Sigmoid colon (tissue), 7 donors: ENCODE data around the gene CDK16. TPM values are rescaled to one million over a fixed set of nuclear protein-coding genes. Genes with fewer than 3 reads are reported as not detected.

Experiments used
- DNase-seq: peaks from one replicate; pipeline ENCODE4 v3.0.0-alpha.2; 2019
- H3K27ac ChIP-seq, 4 donors: fragments of 200-600 bp; sonication (generic); one replicate each; pipeline ENCODE4 v1.5.1; 2016 to 2019; ENCODE audit warnings: mild to moderate bottlenecking in 1 of 4
- H3K27me3 ChIP-seq, 3 donors: fragments of 200-600 bp; sonication (generic); one replicate each; pipeline ENCODE4 v1.5.1; 2019; ENCODE audit warnings: mild to moderate bottlenecking in 1 of 3
- H3K36me3 ChIP-seq, 4 donors: fragments of 200-600 bp; sonication (generic); one replicate each; pipeline ENCODE4 v1.5.1; 2016 to 2019
- H3K4me1 ChIP-seq, 4 donors: fragments of 200-600 bp; sonication (generic); one replicate each; pipeline ENCODE4 v1.5.1; 2017 to 2019
- H3K4me3 ChIP-seq, 4 donors: fragments of 200-600 bp; sonication (generic); one replicate each; pipeline ENCODE4 v1.5.1; 2017 to 2019; ENCODE audit warnings: mild to moderate bottlenecking in 2 of 4, moderate library complexity in 1 of 4
- H3K9me3 ChIP-seq, 4 donors: fragments of 200-600 bp in 3 of 4; sonication (generic) in 3 of 4; one replicate each; pipeline versions ENCODE4 v1.5.1 to v1.6.1; 2013 to 2019
- CTCF ChIP-seq, 4 experiments: fragments of 450-650 bp in 3 of 4; fragments of 200-600 bp in 1 of 4; IDR thresholded peaks; one replicate each; pipeline ENCODE4 v1.5.1; 2016 to 2019; ENCODE audit warnings: antibody characterized with exemption in 4 of 4, mild to moderate bottlenecking in 3 of 4, moderate library complexity in 2 of 4
- EP300 ChIP-seq, 4 donors: sonication (generic); formaldehyde crosslinking; IDR thresholded peaks; one replicate each; pipeline ENCODE4 v1.6.1; 2017; ENCODE audit warnings: antibody characterized with exemption in 4 of 4
- POLR2A ChIP-seq, 2 donors: fragments of 450-650 bp; IDR thresholded peaks; one replicate each; pipeline ENCODE4 v1.6.1; 2016; ENCODE audit warnings: antibody characterized with exemption in 2 of 2, mild to moderate bottlenecking in 2 of 2, moderate library complexity in 2 of 2
- POLR2AphosphoS5 ChIP-seq, 4 donors: sonication (generic); formaldehyde crosslinking; IDR thresholded peaks; one replicate each; pipeline ENCODE4 v1.6.1; 2017; ENCODE audit warnings: antibody characterized with exemption in 4 of 4
- WGBS, 2 donors: extraction: QIAGEN DNeasy Blood & Tissue Kit; methylation state at CpG; one replicate each; pipeline ENCODE4 v1.1.7; 2013; 5-methylcytosine and 5-hydroxymethylcytosine counted together
- intact Hi-C: fragments of 100-400 bp; cut with DNase I; formaldehyde crosslinking; loops from one replicate; pipeline ENCODE4 v1.15.1; 2023
- polyA plus RNA-seq, 3 donors: library from polyadenylated mRNA; stranded (reverse); fragments of 200-250 nt; gene quantifications; one replicate each; pipeline ENCODE4 v1.2.3, GENCODE V29; 2013
- total RNA-seq, 4 donors: library from RNA; depleted of rRNA; stranded (reverse); fragments of >200 nt; gene quantifications; one replicate each; pipeline ENCODE4 v1.1.0, GENCODE V29; 2016
- donor health status: healthy with polysubstance abuse.
- donor health status: Bipolar disorder and iron deficiency.
- donor health status: healthy.

The CDK16 gene
- total and polyA plus RNA-seq, 7 donors, result 35.4 to 64.6 (median 46.3) TPM

- Histone ChIP-seq H3K4me1 (peaks cover 0 to 24% (median 11%) of the 10 kb centered on the region in 4 donors), H3K9me3 (no peaks in the 10 kb centered on the region), H3K4me3 (no peak overlapping the region), H3K27me3 (no peaks in the 10 kb centered on the region), H3K27ac (no peak overlapping the region), H3K36me3 (peaks cover 19 to 49% (median 33%) of the 10 kb centered on the region in 4 donors)
- TF ChIP-seq POLR2A (IDR thresholded peaks at IDR 0.05) (no peak), EP300 (IDR thresholded peaks at IDR 0.05) (no peak), CTCF (IDR thresholded peaks at IDR 0.05) (no peak), POLR2AphosphoS5 (IDR thresholded peaks at IDR 0.05) (no peak)
- whole genome bisulfite sequencing, 2 donors, result 81 to 91% methylated on average over 10 of the region's 10 CpGs
- DNase-seq, result no peak
- intact Hi-C loops, result no loop called here
Observed at GRCh38 chrX:47222751-47223350, 4.4 kb downstream of the CDK16 start.

GRCh38 chrX:47223476-47224250, 5.2 kb downstream of the CDK16 start:
- H3K4me3 ChIP-seq, result no peak overlapping the region
- intact Hi-C loops, result no loop called here
- H3K27ac ChIP-seq, result no peak overlapping the region
- no peak for TF ChIP-seq CTCF (IDR thresholded peaks at IDR 0.05)
- no peak for TF ChIP-seq POLR2AphosphoS5 (IDR thresholded peaks at IDR 0.05)
- no peak for TF ChIP-seq EP300 (IDR thresholded peaks at IDR 0.05)
- no peak for TF ChIP-seq POLR2A (IDR thresholded peaks at IDR 0.05)
- no peak for DNase-seq
- WGBS, 2 donors, result 94 to 96% methylated on average over 13 of the region's 13 CpGs
- H3K36me3 ChIP-seq, result peaks cover 19 to 57% (median 33%) of the 10 kb centered on the region in 4 donors
- H3K4me1 ChIP-seq, result peaks cover 0 to 23% (median 11%) of the 10 kb centered on the region in 4 donors
- no peaks in the 10 kb centered on the region for H3K9me3 ChIP-seq
- H3K27me3 ChIP-seq, result no peaks in the 10 kb centered on the region

GRCh38 chrX:47224266-47224895, 5.9 kb downstream of the CDK16 start:
- TF ChIP-seq CTCF (IDR thresholded peaks at IDR 0.05), result no peak
- TF ChIP-seq POLR2A (IDR thresholded peaks at IDR 0.05), result no peak
- no peak for TF ChIP-seq POLR2AphosphoS5 (IDR thresholded peaks at IDR 0.05)
- TF ChIP-seq EP300 (IDR thresholded peaks at IDR 0.05), result no peak
- no peak for DNase-seq
- intact Hi-C loops, result no loop called here
- peaks cover 0 to 16% (median 11%) of the 10 kb centered on the region in 4 donors for H3K4me1 ChIP-seq
- no peaks in the 10 kb centered on the region for H3K27me3 ChIP-seq
- no peak overlapping the region for H3K27ac ChIP-seq
- no peaks in the 10 kb centered on the region for H3K9me3 ChIP-seq
- WGBS, 2 donors, result 90 to 94% methylated on average over 17 of the region's 17 CpGs
- no peak overlapping the region for H3K4me3 ChIP-seq
- peaks cover 19 to 63% (median 33%) of the 10 kb centered on the region in 4 donors for H3K36me3 ChIP-seq

GRCh38 chrX:47224896-47225290, 6.4 kb downstream of the CDK16 start:
- Histone ChIP-seq H3K36me3 (peaks cover 19 to 65% (median 33%) of the 10 kb centered on the region in 4 donors), H3K27ac (no peak overlapping the region), H3K4me3 (no peak overlapping the region), H3K9me3 (no peaks in the 10 kb centered on the region), H3K4me1 (peaks cover 0 to 12% (median 8%) of the 10 kb centered on the region in 4 donors), H3K27me3 (no peaks in the 10 kb centered on the region)
- TF ChIP-seq POLR2AphosphoS5 (IDR thresholded peaks at IDR 0.05) (no peak), CTCF (IDR thresholded peaks at IDR 0.05) (no peak), POLR2A (IDR thresholded peaks at IDR 0.05) (no peak)
- intact Hi-C loops, result no loop called here
- no peak for DNase-seq
- WGBS, 2 donors, result 92 to 95% methylated on average over 4 of the region's 4 CpGs
